SH-SY5Y (cell line): ENCODE data around the gene SNX30.

ENCODE experiments used
- GATA2 ChIP-seq: IDR thresholded peaks from 2 replicates; pipeline ENCODE4 v1.6.1; 2011; ENCODE audit warnings: mild to moderate bottlenecking, low read depth, low read length
- GATA3 ChIP-seq: IDR thresholded peaks from 2 replicates; pipeline ENCODE4 v1.6.1; 2011; ENCODE audit warnings: low read depth, mild to moderate bottlenecking, low read length, moderate library complexity

The SNX30 gene

GRCh38 chr9:112761912-112762655 is 11.5 kb downstream of the SNX30 start:
- TF ChIP-seq GATA2 (no peak), GATA3 (no peak)

- TF ChIP-seq GATA2 (no peak), GATA3 (no peak)
Observed at GRCh38 chr9:112762726-112763518, 12.4 kb downstream of the SNX30 start.

DNA sequence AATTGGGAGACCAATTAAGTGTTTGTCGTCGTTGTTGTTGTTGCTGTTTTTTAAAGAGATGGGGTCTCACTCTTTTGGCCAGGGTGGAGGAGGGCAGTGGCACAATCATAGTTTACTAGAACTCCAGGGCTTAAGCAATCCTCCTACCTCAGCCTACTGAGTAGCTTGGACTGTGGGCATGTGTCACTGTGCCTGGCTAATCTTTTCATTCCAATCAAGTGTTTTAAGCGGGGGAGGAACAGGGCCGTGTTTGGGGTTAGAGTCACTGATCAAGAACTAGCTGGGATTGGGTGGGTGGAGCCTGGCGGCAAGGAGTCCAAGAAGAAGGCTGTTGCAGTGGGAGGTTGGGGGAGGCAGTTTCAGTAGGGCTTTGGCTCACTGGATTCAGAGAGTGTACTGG is 13.8 kb downstream of the SNX30 start:
- TF ChIP-seq GATA3 (no peak), GATA2 (no peak)

- TF ChIP-seq GATA3: no peak
- no peak for TF ChIP-seq GATA2
Observed at GRCh38 chr9:112764837-112765236, 14.3 kb downstream of the SNX30 start.

DNA sequence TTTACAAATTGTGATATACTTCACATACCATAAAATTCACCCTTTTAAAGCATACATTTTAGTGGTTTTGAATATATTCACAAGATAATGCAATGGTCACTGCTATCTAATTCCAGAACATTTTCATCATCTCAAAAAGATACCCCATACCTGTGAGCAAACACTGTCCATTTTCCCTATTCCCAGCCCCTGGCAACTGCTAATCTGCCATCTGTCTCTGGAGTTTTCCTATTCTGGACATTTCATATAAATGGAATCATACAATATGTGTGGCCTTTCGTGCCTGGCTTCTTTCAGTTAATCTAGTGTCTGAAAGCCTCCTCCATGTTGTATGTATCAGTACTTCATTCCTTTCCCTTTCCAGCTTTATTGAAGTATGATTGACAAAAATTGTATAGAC is 14.7 kb downstream of the SNX30 start:
- no peak for TF ChIP-seq GATA3
- TF ChIP-seq GATA2: no peak

DNA sequence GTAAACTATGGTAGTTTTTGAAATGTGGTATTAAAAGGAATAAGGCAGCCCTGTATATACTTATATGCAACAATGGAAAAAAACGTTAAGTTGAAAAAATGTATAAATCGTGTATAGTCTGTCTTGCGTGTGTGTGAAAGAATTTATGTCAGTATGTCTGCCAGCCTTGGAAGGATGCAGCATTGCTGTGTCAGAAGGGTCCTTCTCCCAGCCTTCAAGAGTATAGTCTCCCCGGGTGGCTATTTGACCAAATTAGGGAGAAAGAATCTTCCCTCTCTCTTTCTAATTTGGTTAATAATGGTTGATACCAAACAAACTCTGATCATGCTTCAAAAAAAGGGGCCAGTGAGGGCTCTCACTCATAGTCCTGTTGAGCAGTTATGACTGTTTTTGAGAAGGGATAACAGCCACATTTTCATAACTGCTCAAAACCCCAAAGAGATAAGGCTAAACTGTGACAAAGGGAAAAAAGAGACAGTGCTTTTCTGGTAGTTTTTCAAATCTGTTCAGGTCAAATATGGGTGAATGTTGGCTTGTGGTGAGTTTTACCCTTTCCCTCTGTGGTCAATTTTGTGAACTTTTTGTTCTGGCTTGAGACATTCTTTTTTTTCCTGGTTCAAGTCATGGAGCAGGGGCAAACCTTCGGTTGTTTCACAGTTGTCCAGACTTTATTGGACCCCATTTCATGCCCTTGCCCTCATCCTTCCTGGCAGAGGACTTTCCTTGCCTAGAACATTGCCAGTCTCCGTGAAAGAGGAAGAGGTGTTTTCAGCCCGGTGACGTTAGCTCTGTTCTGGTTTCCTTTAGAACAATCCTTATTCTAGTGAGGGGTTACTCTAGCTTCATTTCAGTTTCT is 21.0 kb downstream of the SNX30 start:
- TF ChIP-seq GATA2 (no peak), GATA3 (no peak)

DNA sequence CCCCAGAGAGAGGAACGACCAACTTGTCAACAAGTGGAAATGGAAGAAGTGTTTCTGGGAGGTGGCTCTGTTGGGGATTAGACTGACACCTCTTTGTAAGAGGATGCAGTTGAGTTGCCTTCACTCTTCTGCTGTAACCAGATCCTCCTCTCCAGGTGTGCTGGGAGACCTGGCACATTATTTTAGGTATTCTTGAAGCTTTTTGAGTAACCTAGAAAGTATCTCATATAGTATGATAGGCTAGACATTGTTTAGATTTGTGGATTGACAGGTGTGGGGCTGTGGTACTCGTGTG is 21.6 kb downstream of the SNX30 start:
- TF ChIP-seq GATA2 (no peak), GATA3 (no peak)

DNA sequence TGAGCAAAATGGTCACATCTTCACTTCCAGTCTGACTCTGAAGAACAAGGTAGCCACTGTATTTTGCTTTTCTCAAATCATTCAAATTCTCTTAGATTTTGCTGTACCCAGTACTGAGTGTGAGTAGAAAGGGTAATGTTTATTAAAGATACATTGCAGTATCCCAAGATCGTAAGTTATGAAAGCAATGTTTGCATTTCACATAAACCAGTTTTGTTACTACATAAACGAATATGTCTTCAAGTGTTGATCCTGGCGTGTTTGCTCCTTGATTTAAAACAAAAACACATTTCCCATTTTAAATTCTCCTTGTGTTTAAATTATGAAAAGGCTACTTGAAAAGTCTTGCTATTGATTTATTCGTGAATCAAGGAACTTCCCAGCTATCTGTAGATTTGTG is 22.0 kb downstream of the SNX30 start:
- TF ChIP-seq GATA2 (no peak), GATA3 (no peak)

DNA sequence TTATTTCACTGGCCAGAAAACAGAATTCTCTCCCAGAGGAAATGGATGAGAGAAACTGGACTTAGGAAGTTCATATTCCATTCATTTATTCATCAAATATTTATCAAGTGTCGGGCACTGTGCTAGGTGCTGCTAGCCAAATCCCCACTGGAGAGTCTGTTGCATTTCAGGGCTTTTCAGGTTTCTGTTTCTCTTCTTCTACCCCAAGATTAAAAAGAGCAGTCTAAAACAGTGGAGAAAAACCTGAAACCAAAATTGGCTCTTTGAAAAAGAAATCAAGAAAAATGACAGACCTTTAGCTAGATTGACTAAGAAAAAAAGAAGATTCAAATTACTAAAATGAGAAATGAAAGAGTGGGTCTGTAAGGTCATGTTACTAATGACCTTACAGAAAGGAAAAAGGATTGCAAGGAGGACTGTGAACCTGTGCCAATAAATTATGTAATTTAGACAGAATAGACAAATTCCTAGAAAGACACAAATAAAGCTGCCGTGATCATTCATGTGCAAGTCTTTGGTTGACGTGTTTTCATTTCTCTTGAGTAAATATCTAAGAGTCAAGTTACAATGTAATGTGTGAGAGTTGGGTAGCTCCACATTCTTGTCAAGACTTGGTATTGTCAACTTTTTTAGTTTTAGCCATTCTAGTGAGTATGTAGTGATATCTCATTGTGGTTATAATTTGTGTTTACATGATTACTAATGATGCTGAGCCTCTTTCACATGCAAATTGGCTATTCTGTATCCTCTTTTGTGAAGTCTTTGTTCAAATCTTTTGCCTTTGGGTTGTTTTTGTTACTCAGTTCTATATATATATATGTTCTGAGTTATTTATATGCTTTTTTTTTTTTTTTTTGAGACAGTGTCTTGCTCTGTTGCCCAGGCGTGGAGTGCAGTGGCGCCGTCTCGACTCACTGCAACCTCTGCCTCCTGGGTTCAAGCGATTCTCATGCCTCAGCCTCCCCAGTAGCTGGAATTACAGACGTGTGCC is 23.7 kb downstream of the SNX30 start:
- no peak for TF ChIP-seq GATA2
- TF ChIP-seq GATA3: no peak

GRCh38 chr9:112777914-112778313 is 27.4 kb downstream of the SNX30 start:
- TF ChIP-seq GATA2: no peak
- TF ChIP-seq GATA3: no peak

- TF ChIP-seq GATA2 (no peak), GATA3 (no peak)
Observed at GRCh38 chr9:112780450-112781036, 30.0 kb downstream of the SNX30 start.

DNA sequence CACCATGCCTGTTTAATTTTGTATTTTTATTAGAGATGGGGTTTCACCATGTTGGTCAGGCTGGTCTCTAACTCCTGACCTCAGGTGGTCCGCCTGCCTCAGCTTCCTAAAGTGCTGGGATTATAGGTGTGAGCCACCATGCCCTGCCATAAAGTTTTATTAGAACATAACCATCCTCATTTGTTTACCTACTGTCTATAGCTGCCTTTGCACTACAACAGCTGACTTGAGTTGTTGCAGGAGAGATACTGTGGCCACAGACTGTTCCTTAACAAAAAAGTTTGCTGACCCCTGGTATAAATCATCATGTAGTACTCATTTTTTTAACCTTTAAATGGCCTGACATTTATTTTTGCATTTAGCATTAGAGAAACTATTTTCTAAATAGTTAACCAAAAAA is 31.7 kb downstream of the SNX30 start:
- TF ChIP-seq GATA3 (no peak), GATA2 (no peak)

DNA sequence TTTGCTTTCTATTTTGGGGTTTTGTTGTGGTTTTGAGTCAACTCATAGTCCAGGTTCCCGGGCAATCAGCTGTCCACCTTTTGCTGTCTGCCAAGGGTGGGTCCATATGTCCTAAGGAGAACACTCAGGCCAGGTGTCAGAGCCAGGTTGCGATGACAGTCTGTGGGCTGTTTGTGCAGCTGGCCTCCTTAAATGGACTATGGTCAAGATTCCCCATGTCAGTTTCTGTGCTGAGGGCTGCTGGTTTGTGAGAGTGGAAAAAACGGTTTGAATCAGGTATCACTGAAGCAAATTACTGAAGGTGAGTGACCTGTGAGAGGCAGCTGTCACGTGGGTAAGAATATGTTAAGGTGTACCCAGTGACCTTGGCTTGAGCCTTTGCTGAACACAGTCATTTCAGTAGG is 33.0 kb downstream of the SNX30 start:
- no peak for TF ChIP-seq GATA3
- no peak for TF ChIP-seq GATA2
